IPS DF 6.9 (cell line): Measurements from ENCODE around the gene CCL4L2.
"Not testable (repeated sequence)": the region's sequence is repeated elsewhere in the genome, so short reads cannot be mapped to it uniquely, and the experiment has no call there.

Source experiments
- DNase-seq: peaks from one replicate; pipeline ENCODE4 v3.0.0-alpha.2; 2013; ENCODE audit warnings: low read depth, low spot score
- H3K27ac ChIP-seq: one replicate; pipeline ENCODE4 v1.5.1; 2013; ENCODE audit warnings: low read length, control low read depth
- H3K27me3 ChIP-seq: 2 replicates; pipeline ENCODE4 v1.6.1; 2013; ENCODE audit warnings: mild to moderate bottlenecking, low read length; ENCODE audit not compliant: control insufficient read depth, insufficient read depth
- H3K36me3 ChIP-seq: 2 replicates; pipeline ENCODE4 v1.6.1; 2013; ENCODE audit warnings: low read length; ENCODE audit not compliant: control insufficient read depth, insufficient read depth
- H3K4me1 ChIP-seq: 2 replicates; pipeline ENCODE4 v1.6.1; 2013; ENCODE audit warnings: low read length; ENCODE audit not compliant: control insufficient read depth, insufficient read depth
- H3K4me3 ChIP-seq: 2 replicates; pipeline ENCODE4 v1.5.1; 2013; ENCODE audit warnings: mild to moderate bottlenecking, low read length
- H3K9me3 ChIP-seq: 2 replicates; pipeline ENCODE4 v1.6.1; 2013; ENCODE audit warnings: low read length, inconsistent platforms; ENCODE audit not compliant: control insufficient read depth, insufficient read depth
- WGBS: extraction: QIAGEN DNeasy Blood & Tissue Kit; methylation state at CpG from one replicate; pipeline ENCODE4 v1.1.7; 2013; ENCODE audit warnings: mixed read lengths, missing lambda C conversion rate; ENCODE audit not compliant: insufficient read length, insufficient coverage; 5-methylcytosine and 5-hydroxymethylcytosine counted together

CCL4L2 gene

GRCh38 chr17:36186810-36187763, 23.8 kb upstream of the CCL4L2 start:
- not testable (repeated sequence) for H3K27ac ChIP-seq, H3K4me1 ChIP-seq, H3K4me3 ChIP-seq, DNase-seq, H3K36me3 ChIP-seq, H3K9me3 ChIP-seq, H3K27me3 ChIP-seq
- WGBS: no CpG with 5 or more reads among the region's 13 CpGs

GRCh38 chr17:36187943-36188665, 22.8 kb upstream of the CCL4L2 start:
- not testable (repeated sequence) for H3K4me3 ChIP-seq, H3K4me1 ChIP-seq, H3K27ac ChIP-seq, H3K36me3 ChIP-seq, H3K9me3 ChIP-seq, H3K27me3 ChIP-seq, DNase-seq
- no CpG with 5 or more reads among the region's 5 CpGs for WGBS

DNA sequence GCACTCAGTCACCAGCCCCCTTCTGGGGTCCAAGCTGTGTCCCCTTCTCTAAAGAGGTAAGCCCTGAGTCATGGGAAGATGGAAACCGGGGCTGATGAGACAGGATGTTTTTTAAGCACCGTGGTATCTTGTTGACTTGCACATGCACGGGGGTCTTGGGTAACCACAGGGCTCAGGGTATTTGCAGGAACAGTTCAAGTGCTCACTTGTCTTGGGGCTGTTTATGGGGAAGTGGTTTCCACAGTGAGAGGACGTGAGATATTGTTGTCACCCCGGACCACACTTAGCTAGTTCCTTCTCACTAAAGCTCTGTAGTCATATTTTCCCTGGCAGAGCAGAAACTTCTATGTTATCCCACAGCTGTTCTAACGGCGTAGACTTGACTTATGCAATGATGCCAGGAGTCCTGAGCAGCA, 22.0 kb upstream of the CCL4L2 start:
- H3K27me3 ChIP-seq: no peaks in the 10 kb centered on the region
- no peak for DNase-seq
- H3K9me3 ChIP-seq: no peaks in the 10 kb centered on the region
- no peaks in the 10 kb centered on the region for H3K36me3 ChIP-seq
- H3K27ac ChIP-seq: no peak overlapping the region
- WGBS: no CpG with 5 or more reads among the region's 7 CpGs
- no peak overlapping the region for H3K4me3 ChIP-seq
- H3K4me1 ChIP-seq: peaks cover 2% of the 10 kb centered on the region; the same call in 1 of the 2 replicates

DNA sequence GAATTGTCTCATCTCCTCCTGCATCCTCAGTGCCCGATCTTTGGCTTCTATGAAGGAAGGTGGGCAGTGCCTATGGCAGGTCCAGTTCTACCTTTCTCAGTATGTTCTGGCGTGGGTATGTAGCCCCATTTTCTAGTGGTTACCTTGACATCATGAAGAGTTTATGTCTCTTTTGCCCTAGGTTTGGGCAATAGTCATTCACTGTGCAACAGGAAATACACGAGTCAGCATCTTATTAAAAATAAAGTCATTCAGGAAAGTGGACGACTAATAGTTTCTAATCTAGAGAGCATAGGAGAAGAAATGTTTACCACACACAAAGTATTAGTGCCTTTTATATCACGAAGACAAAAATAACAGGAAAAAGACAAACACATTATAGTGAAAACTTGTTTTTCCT, 20.9 kb upstream of the CCL4L2 start:
- H3K36me3 ChIP-seq, DNase-seq, H3K4me1 ChIP-seq, H3K4me3 ChIP-seq, H3K9me3 ChIP-seq, H3K27ac ChIP-seq, H3K27me3 ChIP-seq: not testable (repeated sequence)
- WGBS: no CpG with 5 or more reads among the region's 5 CpGs

- no CpG with 5 or more reads among the region's 9 CpGs for WGBS
Measured at GRCh38 chr17:36190549-36191330, 20.1 kb upstream of the CCL4L2 start.

GRCh38 chr17:36193216-36193775, 17.6 kb upstream of the CCL4L2 start:
- H3K4me1 ChIP-seq: peaks cover 2% of the 10 kb centered on the region; the same call in 1 of the 2 replicates
- DNase-seq: no peak
- H3K9me3 ChIP-seq: no peaks in the 10 kb centered on the region
- H3K4me3 ChIP-seq: no peak overlapping the region
- H3K36me3 ChIP-seq: no peaks in the 10 kb centered on the region
- H3K27ac ChIP-seq: no peak overlapping the region
- no peaks in the 10 kb centered on the region for H3K27me3 ChIP-seq
- no CpG with 5 or more reads among the region's 1 CpG for WGBS

More at GRCh38 chr17:36190549-36191330, 20.1 kb upstream of the CCL4L2 start:
- H3K4me3 ChIP-seq, H3K36me3 ChIP-seq, H3K4me1 ChIP-seq, H3K27ac ChIP-seq, H3K9me3 ChIP-seq, H3K27me3 ChIP-seq, DNase-seq: not testable (repeated sequence)

DNA sequence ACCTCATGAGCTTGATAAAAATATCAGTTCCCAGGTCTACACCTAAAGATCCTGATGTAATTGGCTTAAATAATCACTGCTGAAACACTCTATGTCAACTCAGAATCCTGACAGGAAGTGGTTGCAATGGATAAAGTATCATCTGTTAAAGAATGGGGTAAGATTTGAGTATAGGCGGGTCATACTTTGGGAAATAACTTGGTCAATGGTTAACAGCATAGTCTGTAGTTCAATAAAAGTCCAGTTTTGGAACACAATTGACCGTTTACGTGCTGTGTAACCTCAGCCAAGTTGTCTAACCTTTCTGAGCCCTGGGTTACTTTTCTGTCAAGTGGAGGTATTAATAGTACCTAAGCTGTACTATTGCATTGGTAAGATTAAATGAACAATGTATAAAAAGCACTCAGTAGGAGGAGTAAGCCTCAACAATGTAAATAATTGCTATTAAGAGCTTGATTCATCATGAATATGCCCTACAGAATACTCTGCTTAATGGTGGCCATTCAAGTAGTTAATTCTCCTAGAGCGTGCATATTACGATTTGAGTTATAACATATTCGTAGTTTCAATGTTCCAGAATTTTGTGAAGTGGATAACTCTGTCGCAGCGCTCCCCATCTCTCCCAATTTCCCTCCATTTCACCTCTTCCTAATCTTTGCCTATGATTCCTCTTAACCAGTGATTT, 16.6 kb upstream of the CCL4L2 start:
- H3K4me3 ChIP-seq, H3K27ac ChIP-seq, DNase-seq, H3K36me3 ChIP-seq, H3K9me3 ChIP-seq, H3K27me3 ChIP-seq, H3K4me1 ChIP-seq: not testable (repeated sequence)
- no CpG with 5 or more reads among the region's 8 CpGs for WGBS

DNA sequence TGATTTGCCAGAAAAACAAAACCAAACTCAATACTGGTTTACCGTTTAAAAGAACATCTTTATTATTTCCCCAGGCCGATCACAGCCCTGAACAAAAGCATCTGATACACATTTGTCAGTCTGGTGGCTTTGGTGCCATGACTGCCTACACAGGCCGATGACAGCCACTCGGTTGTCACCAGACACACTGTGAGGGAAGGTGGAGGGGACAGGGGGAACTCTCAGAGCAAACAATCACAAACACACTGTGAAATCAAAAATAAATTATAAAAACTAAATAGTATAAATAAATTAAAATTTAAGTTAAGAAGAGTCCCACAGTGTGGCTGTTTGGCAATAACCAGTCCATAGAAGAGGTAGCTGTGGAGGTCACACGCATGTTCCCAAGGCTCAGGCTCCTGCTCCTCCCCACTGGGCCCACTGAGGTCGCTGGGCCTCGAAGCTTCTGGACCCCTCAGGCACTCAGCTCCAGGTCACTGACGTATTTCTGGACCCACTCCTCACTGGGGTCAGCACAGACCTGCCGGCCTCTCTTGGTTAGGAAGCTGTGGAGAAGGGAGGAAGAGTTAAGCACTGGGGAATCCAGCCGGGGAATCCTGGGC, 15.9 kb upstream of the CCL4L2 start:
- H3K4me1 ChIP-seq, H3K36me3 ChIP-seq, H3K27ac ChIP-seq, H3K27me3 ChIP-seq, H3K9me3 ChIP-seq, DNase-seq, H3K4me3 ChIP-seq: not testable (repeated sequence)
- WGBS: no CpG with 5 or more reads among the region's 10 CpGs

GRCh38 chr17:36195434-36196130, 15.3 kb upstream of the CCL4L2 start:
- Histone ChIP-seq H3K27me3 (no peaks in the 10 kb centered on the region), H3K27ac (no peak overlapping the region), H3K4me1 (peaks cover 2% of the 10 kb centered on the region; the same call in 1 of the 2 replicates), H3K36me3 (no peaks in the 10 kb centered on the region), H3K4me3 (no peak overlapping the region), H3K9me3 (no peaks in the 10 kb centered on the region)
- no CpG with 5 or more reads among the region's 10 CpGs for WGBS
- DNase-seq: no peak
